HK-2 (cell line): Measurements from ENCODE around the gene MYOCD.
A peak's percentile ranks its signal among the peaks of the same experiment; 100 is the strongest.

Experiments
- DNase-seq: peaks from one replicate; pipeline ENCODE4 v3.0.0-alpha.2; 2018; ENCODE audit not compliant: unreplicated experiment

MYOCD gene

GRCh38 chr17:12756786-12757185 is 91.1 kb downstream of the MYOCD start:
- DNase-seq: no peak

- DNase-seq: no peak
These were observed 93.4 kb downstream of the MYOCD start for GRCh38 chr17:12759090-12759489.

GRCh38 chr17:12765548-12765947 is 99.9 kb downstream of the MYOCD start:
- DNase-seq: peak; percentile 12

DNA sequence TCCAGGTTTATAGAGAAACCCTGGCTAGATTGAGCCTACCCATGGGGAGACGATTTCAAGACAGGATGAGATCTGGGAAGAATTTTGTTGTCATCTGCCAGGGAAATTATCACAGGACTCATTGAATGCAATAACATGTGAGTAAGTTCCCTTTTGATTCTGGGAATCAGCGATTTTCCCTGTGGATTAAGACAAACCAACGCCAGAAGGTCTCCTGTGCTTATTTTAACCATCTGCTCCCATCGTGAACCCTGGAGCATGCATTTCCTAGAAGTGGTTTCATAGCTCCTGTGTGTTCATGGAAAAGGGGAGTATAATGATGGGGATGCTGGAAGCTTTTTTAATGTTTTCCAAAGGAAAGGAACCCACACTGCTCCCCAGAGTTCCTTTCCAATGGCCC is 102.6 kb downstream of the MYOCD start:
- DNase-seq: no peak

GRCh38 chr17:12769981-12770380 is 104.3 kb downstream of the MYOCD start:
- DNase-seq: no peak

DNA sequence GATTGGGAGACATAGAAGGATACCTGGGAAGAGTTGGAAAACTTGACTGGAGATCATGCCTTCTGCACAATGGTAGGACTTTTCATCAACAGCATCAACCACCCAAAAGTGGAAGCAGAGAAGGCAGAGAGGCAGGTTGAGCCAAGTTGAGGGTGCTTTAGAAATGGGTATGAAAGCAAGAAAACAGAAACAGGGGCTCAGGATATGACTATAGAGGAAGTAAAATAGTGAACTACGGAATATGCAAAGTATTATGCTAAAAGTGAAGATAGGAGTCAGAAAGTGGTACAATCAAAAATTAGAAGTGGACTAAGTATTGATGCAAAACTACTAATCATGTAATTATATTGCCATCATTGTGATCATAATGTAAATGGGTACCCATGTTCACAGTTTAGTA is 107.5 kb downstream of the MYOCD start:
- DNase-seq: no peak

DNA sequence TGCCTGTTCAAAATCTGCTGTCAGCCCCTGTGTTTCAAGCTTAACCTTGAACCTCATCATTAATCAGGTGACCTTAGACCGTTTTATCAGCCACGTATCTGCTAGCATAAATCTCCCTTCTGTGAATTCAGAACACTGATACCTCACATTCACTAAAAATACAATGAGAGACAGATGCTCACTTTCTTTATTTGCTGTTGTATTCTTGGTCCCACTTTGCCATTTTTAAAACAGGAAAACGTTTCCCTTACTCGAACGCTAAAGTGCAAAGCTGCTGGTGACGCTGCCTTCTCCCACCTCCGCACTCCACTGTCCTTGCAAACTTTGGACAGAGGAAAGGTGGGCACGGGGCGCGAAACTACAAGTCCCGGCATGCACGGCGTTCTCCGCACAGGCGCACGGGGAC is 123.4 kb downstream of the MYOCD start:
- DNase-seq: no peak

DNA sequence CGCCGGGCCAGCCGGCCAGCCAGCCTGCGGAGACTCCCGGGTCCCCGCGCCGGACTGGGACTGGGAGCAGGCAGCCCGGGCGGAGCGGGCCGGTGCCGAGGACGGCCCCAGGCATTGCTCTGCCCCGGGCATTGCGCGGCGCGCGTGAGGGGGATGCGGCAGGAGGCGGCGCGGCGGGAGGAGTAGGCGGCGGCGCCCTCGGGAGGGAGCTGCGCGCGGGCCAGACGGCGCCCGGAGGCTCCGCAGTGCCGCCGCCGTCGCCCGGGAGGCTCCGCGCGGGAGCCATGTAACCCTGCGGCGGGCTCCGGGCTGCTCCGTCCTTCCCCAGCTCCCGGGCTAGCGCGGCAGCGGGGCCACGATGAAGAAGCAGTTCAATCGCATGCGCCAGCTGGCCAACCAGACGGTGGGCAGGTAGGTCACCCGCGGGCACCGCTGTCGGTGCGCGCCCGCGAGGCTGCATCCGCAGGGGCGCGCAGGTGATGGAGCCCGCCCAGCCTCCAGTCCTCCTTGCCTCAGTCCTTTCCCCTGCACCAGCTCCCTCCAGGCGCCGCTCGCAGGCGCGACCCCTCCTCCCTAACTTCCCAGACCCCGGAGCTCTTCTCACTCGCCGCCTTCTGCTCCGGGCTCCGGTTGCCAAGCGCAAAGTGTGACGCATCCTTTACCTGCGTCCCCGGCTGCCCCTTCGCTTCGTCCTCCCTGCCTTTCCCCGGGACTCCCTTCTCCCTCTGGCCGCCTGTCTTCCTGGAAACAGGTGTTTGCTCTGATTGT is 124.0 kb downstream of the MYOCD start, which contains the start of gene ARHGAP44:
TSS of gene ARHGAP44 (plus strand) at position 18 of the 768 bp plus-strand sequence. CDS start at position 359, 341 bp downstream.
- peak; percentile 66 for DNase-seq

DNA sequence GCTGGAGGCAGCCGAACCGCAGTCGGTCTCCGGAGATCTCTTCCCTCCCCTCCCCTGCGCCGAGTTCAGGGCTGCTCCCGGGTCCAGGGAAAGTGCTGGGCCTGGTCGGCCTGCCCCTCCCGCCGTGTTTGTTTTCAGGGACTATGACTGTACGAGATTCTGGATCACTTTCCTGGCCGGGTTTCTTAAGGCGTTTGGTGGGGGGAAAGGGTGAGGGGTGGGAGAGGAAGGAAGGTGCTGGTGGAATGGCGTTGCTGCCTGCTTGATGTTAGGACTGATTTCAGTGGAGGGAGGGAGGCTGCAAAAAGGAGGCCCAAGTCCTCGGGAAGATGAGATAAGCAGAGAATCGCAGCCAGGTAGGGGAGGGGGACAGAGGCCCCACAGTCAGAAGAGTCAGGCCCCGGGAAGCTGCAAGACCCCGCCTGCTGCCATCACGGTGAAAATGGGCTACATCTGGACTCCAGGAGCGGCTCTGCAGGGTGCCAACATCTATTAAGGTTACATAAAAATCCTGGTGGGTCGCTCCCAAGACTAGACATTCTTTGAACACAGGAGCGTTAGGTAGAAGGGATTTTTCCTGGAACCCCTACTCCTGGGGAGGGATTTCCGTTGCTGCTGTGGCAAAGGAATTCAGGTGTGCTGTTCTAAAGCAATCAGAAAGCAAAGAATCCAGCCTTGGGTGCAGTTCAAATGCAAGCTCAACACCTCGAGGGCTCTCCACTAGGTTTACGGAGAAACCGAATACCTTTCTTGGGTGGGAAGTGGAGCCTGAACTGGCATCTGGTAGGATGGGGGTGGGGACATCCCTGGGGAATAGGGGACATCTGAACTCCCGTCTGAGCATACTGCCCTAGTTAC is 124.8 kb downstream of the MYOCD start:
- no peak for DNase-seq

- DNase-seq: no peak
These were observed 129.3 kb downstream of the MYOCD start for GRCh38 chr17:12794919-12795532.

DNA sequence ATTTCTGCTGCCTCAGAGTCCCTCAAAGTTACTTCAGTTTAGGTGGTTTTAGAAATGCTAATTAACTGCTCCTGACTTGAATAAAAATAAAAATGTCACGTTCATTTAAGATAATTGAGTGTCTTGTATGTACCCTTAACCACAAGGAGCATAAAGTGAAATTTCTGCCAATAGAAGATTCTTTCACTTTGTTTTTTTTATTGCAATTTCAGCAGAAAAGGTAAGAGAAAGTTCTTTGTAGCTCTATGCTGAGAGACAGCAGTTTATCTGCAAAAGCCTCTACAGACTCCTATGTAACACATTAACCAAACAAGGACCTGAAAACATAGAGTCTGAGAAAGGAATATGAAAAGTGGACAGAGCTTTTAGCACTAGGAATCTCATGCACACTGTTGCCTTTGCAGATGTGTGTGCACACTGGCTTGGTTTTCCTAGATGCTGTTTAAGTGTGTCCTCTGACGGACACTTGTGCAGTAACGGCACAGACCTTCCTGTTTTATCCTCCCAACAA is 135.2 kb downstream of the MYOCD start:
- no peak for DNase-seq

- DNase-seq: no peak
These were observed 140.9 kb downstream of the MYOCD start for GRCh38 chr17:12806630-12807029.

DNA sequence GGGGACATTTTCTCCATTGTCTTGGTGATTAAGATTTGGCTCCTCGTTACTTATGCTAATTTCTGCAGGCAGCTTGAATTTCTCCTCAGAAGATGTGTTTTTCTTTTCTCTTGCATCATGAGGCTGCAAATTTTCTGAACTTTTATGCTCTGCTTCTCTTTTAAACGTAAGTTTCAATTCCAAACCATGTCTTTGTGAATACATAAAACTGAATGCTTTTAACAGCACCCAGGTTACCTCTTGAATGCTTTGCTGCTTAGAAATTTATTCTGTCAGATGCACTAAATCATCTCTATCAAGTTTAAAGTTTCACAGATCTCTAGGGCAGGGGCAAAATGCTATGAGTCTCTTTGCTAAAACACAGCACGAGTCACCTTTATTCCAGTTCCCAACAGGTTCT is 143.0 kb downstream of the MYOCD start:
- DNase-seq: no peak

GRCh38 chr17:12812877-12813276 is 147.2 kb downstream of the MYOCD start:
- no peak for DNase-seq

DNA sequence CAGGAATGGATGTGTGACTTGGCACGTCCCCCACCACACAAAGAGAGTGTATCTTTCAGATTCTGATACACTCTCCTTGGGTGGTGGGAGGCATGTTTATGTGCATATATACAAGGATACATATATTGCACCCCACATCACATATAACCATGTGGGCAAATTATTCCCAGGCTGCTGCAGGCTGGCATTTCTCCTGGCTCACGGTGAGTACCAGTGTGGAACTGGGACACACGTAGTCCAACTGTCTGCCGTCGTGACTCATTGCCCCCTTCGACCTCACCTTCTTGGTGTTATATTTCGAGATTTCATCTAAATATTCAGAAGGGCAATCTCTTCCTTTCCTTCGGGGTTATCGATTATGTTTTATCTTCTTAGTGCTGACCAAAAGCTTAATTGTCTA is 148.0 kb downstream of the MYOCD start:
- no peak for DNase-seq

DNA sequence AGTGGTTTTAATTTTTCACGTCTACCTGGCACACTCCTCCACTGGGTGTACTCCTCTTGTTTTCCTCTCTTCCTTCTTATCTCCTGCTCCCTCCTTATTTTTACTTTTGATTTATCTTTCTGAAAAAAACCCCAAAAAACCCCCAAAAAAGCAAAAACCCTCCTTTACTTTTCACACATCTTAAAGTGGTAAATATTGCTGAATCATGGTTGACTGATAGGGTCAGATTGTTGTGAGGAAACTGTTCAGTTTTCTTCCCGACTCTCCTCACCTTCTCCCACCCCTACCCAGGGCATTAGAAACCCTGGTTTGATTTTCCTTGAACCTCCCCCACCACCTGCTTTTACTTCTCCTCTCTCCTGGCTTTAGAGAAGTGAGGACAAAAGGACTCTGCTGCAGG is 149.0 kb downstream of the MYOCD start:
- no peak for DNase-seq

- no peak for DNase-seq
These were observed 150.0 kb downstream of the MYOCD start for GRCh38 chr17:12815642-12816141.
